HG03354 (cell line): ENCODE data around the gene CDC37L1.
"Not testable (repeated sequence)": the region's sequence is repeated elsewhere in the genome, so short reads cannot be mapped to it uniquely, and the experiment has no call there.

Experiments used
- ATAC-seq: cut with Tn5 transposase; IDR thresholded peaks from one replicate; pipeline ENCODE4 v1.9.1; 2021; ENCODE audit warnings: mild to moderate bottlenecking; ENCODE audit not compliant: unreplicated experiment, poor library complexity, severe bottlenecking

CDC37L1 gene

GRCh38 chr9:4679268-4680172 is at the start of gene CDC37L1:
Gene CDC37L1, plus strand, starts transcription at chr9:4679569. Its CDS starts 199 bp downstream, at chr9:4679768.
- ATAC-seq = peak; percentile 95

GRCh38 chr9:4630836-4631235 is 48.5 kb upstream of the CDC37L1 start:
- ATAC-seq = no peak

- ATAC-seq = no peak
Measured at GRCh38 chr9:4638968-4639367, 40.4 kb upstream of the CDC37L1 start.

DNA sequence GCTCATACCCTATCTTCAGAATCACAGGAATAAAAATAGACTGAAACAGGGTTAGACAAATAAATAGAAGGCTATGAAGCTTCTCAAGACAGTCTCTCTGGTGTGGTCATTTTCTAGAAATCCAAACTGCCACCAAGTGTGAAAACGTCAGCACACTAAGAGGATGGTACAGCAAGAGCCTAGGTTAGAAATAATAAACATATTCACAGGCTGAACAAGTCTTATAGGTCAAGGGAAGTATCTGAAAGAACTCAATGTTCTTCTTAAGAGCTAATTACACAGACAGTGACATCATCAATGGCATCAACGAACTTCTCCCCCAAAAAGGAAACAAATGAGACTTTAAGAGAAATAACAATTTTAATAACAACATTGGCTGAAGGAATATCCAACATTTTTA is 39.9 kb upstream of the CDC37L1 start:
- no peak for ATAC-seq

- no peak for ATAC-seq
Measured at GRCh38 chr9:4640027-4640426, 39.3 kb upstream of the CDC37L1 start.

DNA sequence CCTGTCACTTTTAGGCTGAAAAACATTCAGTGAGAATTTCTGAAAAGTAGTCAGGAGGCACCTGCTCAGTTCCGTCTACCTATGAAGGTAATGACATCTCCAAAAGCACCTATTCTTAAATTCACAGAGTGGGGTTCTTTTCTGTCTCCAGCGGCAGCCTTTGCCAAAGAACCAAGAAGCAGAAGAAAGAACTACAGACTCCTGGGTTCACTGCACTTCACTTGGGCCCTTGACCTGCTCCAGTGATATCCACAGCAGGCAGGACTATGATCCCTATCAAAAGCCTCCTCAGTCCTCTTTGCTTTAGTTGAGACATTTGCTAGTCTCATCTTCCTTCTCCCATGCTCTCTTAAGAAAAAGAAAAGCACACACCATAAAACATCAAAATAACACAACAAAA is 37.0 kb upstream of the CDC37L1 start:
- ATAC-seq = no peak

- no peak for ATAC-seq
Measured at GRCh38 chr9:4654084-4654483, 25.3 kb upstream of the CDC37L1 start.

GRCh38 chr9:4654538-4654937 is 24.8 kb upstream of the CDC37L1 start:
- ATAC-seq = no peak

- not testable (repeated sequence) for ATAC-seq
Measured at GRCh38 chr9:4656196-4656595, 23.2 kb upstream of the CDC37L1 start.

DNA sequence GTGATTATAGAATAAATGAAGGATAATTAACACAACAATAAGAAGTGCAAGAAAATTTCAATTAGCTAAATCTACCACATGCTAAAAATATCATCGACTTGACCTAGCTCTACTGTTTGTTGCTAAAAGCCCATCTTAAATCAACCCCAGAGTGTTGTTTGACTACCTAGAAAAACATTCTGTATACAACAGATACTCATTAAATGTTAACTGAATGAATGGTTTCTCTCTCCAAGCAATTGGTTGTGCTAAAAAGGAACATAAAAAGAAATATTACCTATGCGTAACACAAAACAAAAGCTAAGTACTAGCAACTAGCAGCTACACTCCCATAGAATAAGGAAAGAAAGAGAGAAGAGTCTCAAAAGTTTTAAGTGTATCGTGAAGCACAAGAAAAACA is 22.7 kb upstream of the CDC37L1 start:
- no peak for ATAC-seq

GRCh38 chr9:4657426-4658159 is 21.8 kb upstream of the CDC37L1 start:
- ATAC-seq = no peak

DNA sequence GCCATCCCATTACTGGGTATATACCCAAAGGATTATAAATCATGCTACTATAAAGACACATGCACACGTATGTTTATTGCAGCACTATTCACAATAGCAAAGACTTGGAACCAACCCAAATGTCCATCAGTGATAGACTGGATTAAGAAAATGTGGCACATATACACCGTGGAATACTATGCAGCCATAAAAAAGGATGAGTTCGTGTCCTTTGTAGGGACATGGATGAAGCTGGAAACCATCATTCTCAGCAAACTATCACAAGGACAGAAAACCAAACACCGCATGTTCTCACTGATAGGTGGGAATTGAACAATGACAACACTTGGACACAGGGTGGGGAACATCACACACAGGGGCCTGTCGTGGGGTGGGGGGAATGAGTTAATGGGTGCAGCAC is 18.7 kb upstream of the CDC37L1 start:
- not testable (repeated sequence) for ATAC-seq

- ATAC-seq = no peak
Measured at GRCh38 chr9:4661165-4661564, 18.2 kb upstream of the CDC37L1 start.

DNA sequence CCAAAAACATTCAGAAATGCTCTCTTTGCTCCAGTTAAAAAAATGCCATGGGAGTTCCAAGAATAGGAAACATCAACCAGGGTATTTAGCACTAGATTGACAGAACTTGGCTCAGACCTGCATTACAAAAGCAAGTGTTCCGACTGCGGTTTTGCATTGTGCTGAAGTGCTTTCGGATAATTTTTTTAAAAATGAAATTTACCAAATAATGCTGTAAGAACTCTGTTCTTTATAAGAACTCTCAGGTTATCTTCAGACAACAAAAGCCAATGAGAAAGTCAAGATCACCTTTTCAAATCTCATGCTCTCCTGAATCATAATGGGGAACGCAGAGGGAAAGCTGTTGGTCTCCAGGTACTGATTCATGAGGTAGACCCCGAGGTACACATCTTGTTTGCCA is 17.8 kb upstream of the CDC37L1 start:
- ATAC-seq = no peak

DNA sequence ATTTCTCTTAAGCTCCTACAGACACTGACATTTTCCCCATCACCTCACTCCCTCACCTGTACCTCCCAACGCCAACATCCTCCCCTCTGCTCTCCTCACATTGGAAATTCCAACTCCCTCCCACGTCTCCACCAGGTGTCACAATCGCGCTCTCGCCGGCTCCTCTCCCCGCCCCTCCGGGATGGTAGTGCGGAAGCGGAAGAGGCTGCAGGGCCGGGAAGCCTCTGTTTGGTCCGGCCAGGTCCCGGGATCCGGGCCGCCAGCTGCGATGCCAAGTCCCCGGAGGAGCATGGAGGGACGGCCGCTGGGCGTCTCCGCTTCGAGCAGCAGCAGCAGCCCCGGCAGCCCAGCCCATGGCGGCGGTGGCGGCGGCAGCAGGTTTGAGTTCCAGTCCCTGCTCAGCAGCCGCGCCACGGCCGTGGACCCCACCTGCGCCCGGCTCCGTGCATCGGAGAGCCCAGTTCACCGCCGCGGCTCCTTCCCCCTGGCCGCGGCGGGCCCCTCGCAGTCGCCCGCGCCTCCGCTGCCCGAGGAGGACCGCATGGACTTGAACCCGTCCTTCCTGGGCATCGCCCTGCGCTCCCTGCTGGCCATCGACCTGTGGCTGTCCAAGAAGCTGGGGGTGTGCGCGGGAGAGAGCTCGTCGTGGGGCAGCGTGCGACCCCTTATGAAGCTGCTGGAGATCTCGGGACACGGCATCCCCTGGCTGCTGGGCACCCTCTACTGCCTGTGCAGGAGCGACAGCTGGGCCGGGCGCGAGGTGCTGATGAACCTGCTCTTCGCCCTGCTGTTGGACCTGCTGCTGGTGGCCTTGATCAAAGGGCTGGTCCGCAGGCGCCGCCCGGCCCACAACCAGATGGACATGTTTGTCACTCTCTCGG is 17.0 kb upstream of the CDC37L1 start, which contains the start of gene PLPP6:
Gene PLPP6 (plus strand): TSS at position 187 of the 881 bp plus-strand sequence. CDS start 82 bp downstream, at position 269.
- ATAC-seq = peak; percentile 84

GRCh38 chr9:4662989-4663792 is 16.2 kb upstream of the CDC37L1 start:
- ATAC-seq = no peak

DNA sequence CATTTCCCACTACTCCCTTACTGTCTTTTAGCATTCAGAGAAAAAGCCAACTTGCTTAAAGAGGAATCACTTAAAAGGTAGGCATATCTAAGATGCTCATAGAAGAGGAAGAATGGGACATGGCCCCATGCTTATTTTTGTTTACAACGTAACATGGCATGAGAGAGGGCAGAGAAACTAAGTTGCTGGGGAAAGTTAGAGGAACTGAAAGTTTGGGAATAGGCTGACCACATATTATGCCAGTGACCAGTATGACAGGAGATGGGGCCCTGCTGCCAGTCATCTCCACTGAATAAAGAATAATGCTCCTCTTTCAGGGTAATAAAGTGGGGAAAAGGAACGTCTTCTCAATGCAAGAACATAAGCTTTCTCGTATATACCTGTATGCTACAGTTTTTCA is 15.4 kb upstream of the CDC37L1 start:
- ATAC-seq = no peak

DNA sequence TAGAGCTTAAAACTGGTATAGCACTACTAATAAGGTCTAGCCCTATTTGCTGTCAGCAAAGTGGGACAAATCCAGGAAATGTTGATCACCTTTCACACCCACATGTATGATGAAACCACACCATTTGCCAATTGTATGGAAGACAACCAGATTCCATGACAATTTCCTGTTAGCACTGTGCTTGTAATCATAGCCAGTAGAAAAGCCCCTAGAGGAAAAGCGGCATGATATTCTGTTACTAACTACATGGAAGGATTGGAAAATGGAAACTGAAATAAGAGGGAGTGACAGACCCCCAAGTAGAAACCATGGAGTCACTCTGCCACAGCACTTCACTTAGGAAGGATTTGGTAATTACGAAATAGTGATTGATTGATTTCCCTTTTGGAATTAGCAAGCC is 14.0 kb upstream of the CDC37L1 start:
- no peak for ATAC-seq

DNA sequence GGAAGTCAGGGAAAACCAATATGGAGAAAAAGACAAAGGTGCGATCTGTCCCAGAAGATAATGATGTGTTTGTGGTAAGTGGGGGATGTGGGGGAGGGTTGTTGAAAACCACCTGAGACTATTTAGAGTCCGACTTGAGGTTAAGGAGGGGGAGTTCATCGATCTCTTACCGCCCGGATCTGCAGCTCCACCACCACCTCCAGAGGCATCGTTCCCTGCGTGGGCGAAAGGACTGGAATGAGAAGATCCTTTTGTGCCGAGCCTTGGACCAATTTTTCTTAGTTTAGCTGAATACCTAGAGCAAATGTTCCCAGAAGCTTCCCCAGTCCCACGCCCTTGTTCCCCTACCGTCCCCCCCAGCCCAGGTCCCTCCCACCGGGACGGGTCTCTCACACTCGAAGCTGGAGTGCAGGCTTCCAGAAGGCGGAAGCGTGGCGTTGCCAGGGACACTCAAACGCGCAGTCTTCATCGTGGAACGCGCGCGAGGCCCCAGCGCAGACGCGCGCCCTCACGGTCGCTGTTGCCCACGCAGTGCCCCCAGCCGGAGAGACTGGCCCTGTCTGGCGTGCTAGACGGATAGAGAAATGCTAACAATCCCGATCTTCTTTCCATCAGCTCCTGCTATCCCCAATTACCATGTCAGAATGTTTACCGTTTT is 13.2 kb upstream of the CDC37L1 start, which contains the start of gene SPATA6L:
Gene SPATA6L (minus strand): TSS at position 439 of the 658 bp plus-strand sequence. CDS start 230 bp downstream, at position 209.
- ATAC-seq = no peak
